Right forelimb (tissue), 1 donor: ENCODE results near the gene ANK3.

Experiments
- DNase-seq: peaks from one replicate; pipeline ENCODE4 v3.0.0-alpha.2; 2018

ANK3 gene

GRCh38 chr10:60376221-60377041, 13.2 kb downstream of the ANK3 start:
- no peak for DNase-seq

GRCh38 chr10:60375293-60376004, 14.2 kb downstream of the ANK3 start:
- DNase-seq = no peak

- no peak for DNase-seq
Measured at GRCh38 chr10:60374836-60375235, 14.8 kb downstream of the ANK3 start.

- DNase-seq = no peak
Measured at GRCh38 chr10:60372436-60372835, 17.2 kb downstream of the ANK3 start.

- DNase-seq = no peak
Measured at GRCh38 chr10:60369547-60369930, 20.1 kb downstream of the ANK3 start.

- DNase-seq = no peak
Measured at GRCh38 chr10:60368875-60369546, 20.7 kb downstream of the ANK3 start.

- no peak for DNase-seq
Measured at GRCh38 chr10:60367901-60368300, 21.8 kb downstream of the ANK3 start.

GRCh38 chr10:60367431-60367830, 22.2 kb downstream of the ANK3 start:
- no peak for DNase-seq

- no peak for DNase-seq
Measured at GRCh38 chr10:60367024-60367423, 22.7 kb downstream of the ANK3 start.

- no peak for DNase-seq
Measured at GRCh38 chr10:60363187-60363586, 26.5 kb downstream of the ANK3 start.

GRCh38 chr10:60362461-60362860, 27.2 kb downstream of the ANK3 start:
- no peak for DNase-seq

GRCh38 chr10:60359066-60359465, 30.6 kb downstream of the ANK3 start:
- DNase-seq = no peak

GRCh38 chr10:60358282-60358681, 31.4 kb downstream of the ANK3 start:
- DNase-seq = no peak

- DNase-seq = no peak
Measured at GRCh38 chr10:60353519-60354258, 36.0 kb downstream of the ANK3 start.

GRCh38 chr10:60352105-60352504, 37.6 kb downstream of the ANK3 start:
- no peak for DNase-seq

GRCh38 chr10:60351191-60351853, 38.4 kb downstream of the ANK3 start:
- no peak for DNase-seq

- DNase-seq = no peak
Measured at GRCh38 chr10:60350400-60350799, 39.3 kb downstream of the ANK3 start.

- no peak for DNase-seq
Measured at GRCh38 chr10:60349426-60349825, 40.2 kb downstream of the ANK3 start.

- DNase-seq = no peak
Measured at GRCh38 chr10:60348982-60349381, 40.7 kb downstream of the ANK3 start.

- no peak for DNase-seq
Measured at GRCh38 chr10:60347270-60347669, 42.4 kb downstream of the ANK3 start.

GRCh38 chr10:60346661-60347060, 43.0 kb downstream of the ANK3 start:
- DNase-seq = no peak

- no peak for DNase-seq
Measured at GRCh38 chr10:60343254-60343653, 46.4 kb downstream of the ANK3 start.

GRCh38 chr10:60341969-60342368, 47.7 kb downstream of the ANK3 start:
- DNase-seq = no peak
